Suprapubic skin (tissue), 4 donors: ENCODE measurements around the gene DRC7. TPM values are rescaled to one million over a fixed set of nuclear protein-coding genes. Genes with fewer than 3 reads are reported as not detected.

Experiments
- DNase-seq, 2 donors: peaks; one replicate each; pipeline ENCODE4 v3.0.0-alpha.2; 2019; ENCODE audit warnings: low spot score in 2 of 2
- H3K27ac ChIP-seq: fragments of 200-600 bp; sonication (generic); one replicate; pipeline ENCODE4 v1.5.1; 2019
- H3K27me3 ChIP-seq: fragments of 200-600 bp; sonication (generic); one replicate; pipeline ENCODE4 v1.5.1; 2019
- H3K36me3 ChIP-seq: fragments of 200-600 bp; sonication (generic); one replicate; pipeline ENCODE4 v1.5.1; 2019
- H3K4me1 ChIP-seq: fragments of 200-600 bp; sonication (generic); one replicate; pipeline ENCODE4 v1.5.1; 2019
- H3K4me3 ChIP-seq: fragments of 200-600 bp; sonication (generic); one replicate; pipeline ENCODE4 v1.5.1; 2019; ENCODE audit warnings: mild to moderate bottlenecking
- H3K9me3 ChIP-seq: fragments of 200-600 bp; sonication (generic); one replicate; pipeline ENCODE4 v1.5.1; 2019
- EP300 ChIP-seq: sonication (generic); formaldehyde crosslinking; IDR thresholded peaks from one replicate; pipeline ENCODE4 v1.6.1; 2017; ENCODE audit warnings: antibody characterized with exemption
- POLR2A ChIP-seq, 2 donors: fragments of 450-650 bp; IDR thresholded peaks; one replicate each; pipeline ENCODE4 v1.6.1; 2017; ENCODE audit warnings: antibody characterized with exemption in 2 of 2, mild to moderate bottlenecking in 2 of 2, moderate library complexity in 2 of 2
- POLR2AphosphoS5 ChIP-seq, 3 donors: sonication (generic); formaldehyde crosslinking; IDR thresholded peaks; one replicate each; pipeline ENCODE4 v1.6.1; 2017; ENCODE audit warnings: antibody characterized with exemption in 3 of 3
- WGBS: methylation state at CpG from one replicate; pipeline ENCODE4 v1.1.5; 2018; 5-methylcytosine and 5-hydroxymethylcytosine counted together
- total RNA-seq, 4 donors: library from RNA; depleted of rRNA; stranded (reverse); fragments of >200 nt; gene quantifications; one replicate each; pipeline ENCODE4 v1.1.0, GENCODE V29; 2016
- TF ChIP-seq, protein P1 (sequence below), 2 donors: fragments of 200-600 bp in 1 of 2; fragments of 450-650 bp in 1 of 2; sonication (generic) in 1 of 2; IDR thresholded peaks; one replicate each; pipeline ENCODE4 v1.5.1; 2016 to 2019; ENCODE audit warnings: antibody characterized with exemption in 2 of 2, mild to moderate bottlenecking in 1 of 2, moderate library complexity in 1 of 2

Gene DRC7
- total RNA-seq, 4 donors from 2014 or later, result not detected

DNA sequence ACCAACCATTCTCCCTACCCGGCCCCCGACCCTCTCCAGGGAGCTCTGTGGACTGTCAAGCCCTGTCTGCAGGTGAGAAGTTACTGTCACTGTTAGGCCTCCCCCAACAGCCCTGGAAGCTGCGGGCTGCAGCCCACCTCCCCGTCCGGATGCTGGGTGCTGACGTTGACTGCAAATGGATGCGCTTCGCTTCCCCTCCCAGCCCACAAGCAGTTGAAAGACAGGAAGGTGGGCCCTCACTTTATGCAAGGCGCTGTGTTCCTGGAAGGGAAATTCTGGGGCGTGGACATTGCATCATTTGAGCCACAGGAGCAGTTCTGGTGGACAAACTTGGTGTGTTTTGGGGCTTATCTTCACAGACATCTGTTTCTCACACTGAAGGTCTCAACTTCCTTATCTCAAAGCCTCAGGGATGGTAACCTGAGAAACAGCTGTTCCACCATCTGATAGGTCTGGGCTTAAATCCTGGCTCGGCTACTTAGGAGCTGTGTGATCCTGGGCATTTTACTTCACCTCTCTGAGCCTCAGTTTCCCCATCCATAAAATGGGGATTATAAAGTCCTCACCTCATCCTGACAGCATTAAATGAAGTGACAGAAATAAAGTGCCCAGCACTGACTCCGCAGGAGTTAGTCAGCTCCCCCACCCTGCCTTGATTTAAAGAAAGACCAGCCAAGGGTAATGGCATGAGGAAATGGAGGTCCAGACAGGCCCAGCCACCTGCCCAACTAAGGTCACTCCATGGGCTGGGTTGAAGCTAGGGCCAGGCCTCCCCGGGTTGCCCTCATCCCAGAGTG lies 4.6 kb upstream of the DRC7 start:
- WGBS, result 67% methylated on average over 13 of the region's 13 CpGs
- peak in 1 of 2 donors; percentile 20 for DNase-seq
- no peak overlapping the region for H3K27ac ChIP-seq

DNA sequence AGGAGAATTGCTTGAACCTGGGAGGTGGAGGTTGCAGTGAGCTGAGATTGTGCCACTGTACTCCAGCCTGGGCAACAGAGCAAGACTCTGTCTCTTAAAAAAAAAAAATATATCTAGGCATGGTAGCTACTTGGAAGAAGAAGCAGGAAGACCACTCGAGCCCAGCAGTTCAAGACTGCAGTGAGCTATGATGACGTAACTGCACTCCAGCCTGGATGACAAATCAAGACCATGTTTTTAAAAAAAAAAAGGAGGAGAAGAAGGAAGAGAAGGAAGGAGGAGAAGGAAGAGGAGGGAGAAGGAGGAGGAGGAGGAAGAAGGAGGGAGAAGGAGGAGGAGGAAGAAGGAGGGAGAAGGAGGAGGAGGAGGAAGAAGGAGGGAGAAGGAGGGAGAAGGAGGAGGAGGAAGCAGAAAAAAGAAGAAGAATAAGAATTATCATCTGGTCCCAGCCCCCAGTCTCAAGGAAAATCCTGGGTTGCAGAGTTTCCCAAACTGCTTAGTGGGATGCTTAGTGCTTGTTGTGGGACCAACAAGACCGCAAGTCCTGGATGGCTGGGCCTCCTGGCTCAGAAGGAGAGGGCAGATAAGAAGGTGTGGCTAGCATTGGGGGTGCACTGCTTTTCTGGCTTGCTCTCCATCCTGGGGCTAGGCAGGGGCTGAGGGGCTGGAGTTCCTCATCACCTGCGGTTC lies 3.7 kb upstream of the DRC7 start:
- H3K9me3 ChIP-seq, result no peaks in the 10 kb centered on the region
- peak in 1 of 2 donors; percentile 3 for DNase-seq
- no peak overlapping the region for H3K4me3 ChIP-seq
- H3K36me3 ChIP-seq, result no peaks in the 10 kb centered on the region
- no peaks in the 10 kb centered on the region for H3K27me3 ChIP-seq
- 54% methylated on average over 3 of the region's 4 CpGs for WGBS
- H3K4me1 ChIP-seq, result no peaks in the 10 kb centered on the region
- H3K27ac ChIP-seq, result no peak overlapping the region
- TF ChIP-seq POLR2AphosphoS5 (IDR thresholded peaks at IDR 0.05) (no peak), EP300 (no peak), POLR2A (IDR thresholded peaks at IDR 0.05) (no peak)
- TF ChIP-seq, protein P1, sequence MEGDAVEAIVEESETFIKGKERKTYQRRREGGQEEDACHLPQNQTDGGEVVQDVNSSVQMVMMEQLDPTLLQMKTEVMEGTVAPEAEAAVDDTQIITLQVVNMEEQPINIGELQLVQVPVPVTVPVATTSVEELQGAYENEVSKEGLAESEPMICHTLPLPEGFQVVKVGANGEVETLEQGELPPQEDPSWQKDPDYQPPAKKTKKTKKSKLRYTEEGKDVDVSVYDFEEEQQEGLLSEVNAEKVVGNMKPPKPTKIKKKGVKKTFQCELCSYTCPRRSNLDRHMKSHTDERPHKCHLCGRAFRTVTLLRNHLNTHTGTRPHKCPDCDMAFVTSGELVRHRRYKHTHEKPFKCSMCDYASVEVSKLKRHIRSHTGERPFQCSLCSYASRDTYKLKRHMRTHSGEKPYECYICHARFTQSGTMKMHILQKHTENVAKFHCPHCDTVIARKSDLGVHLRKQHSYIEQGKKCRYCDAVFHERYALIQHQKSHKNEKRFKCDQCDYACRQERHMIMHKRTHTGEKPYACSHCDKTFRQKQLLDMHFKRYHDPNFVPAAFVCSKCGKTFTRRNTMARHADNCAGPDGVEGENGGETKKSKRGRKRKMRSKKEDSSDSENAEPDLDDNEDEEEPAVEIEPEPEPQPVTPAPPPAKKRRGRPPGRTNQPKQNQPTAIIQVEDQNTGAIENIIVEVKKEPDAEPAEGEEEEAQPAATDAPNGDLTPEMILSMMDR (IDR thresholded peaks at IDR 0.05), result no peak

More for the DNA sequence above, 4.6 kb upstream of the DRC7 start:
- no peaks in the 10 kb centered on the region for H3K27me3 ChIP-seq
- H3K9me3 ChIP-seq, result no peaks in the 10 kb centered on the region
- no peak for TF ChIP-seq POLR2AphosphoS5 (IDR thresholded peaks at IDR 0.05)
- no peak for TF ChIP-seq EP300
- no peak for TF ChIP-seq POLR2A (IDR thresholded peaks at IDR 0.05)
- TF ChIP-seq, protein P1 (IDR thresholded peaks at IDR 0.05), result no peak
- H3K4me3 ChIP-seq, result no peak overlapping the region
- H3K36me3 ChIP-seq, result no peaks in the 10 kb centered on the region
- H3K4me1 ChIP-seq, result no peaks in the 10 kb centered on the region

DNA sequence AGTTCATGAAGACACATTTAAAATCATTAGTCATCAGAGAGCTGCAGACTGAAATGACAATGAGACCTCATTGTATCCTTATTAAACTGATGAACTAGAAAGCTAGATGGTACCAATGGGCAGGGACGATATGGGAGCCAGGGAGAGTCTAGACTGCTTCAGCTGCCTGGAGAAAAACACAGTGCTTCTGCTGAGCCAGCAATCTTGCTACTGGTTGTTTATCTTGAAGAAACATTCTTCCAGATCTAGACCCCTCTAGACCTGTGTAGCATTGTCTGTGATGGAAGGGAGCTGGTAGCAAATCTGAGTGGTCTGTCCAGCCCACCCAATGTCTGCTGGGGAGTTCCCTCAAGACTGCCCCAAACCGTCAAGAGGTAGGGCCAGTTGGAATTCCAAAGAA lies 2.0 kb upstream of the DRC7 start:
- H3K4me3 ChIP-seq, result no peak overlapping the region
- no peaks in the 10 kb centered on the region for H3K27me3 ChIP-seq
- no peak for DNase-seq
- no peaks in the 10 kb centered on the region for H3K4me1 ChIP-seq
- WGBS, result 66% methylated on average over 2 of the region's 2 CpGs
- no peaks in the 10 kb centered on the region for H3K9me3 ChIP-seq
- no peaks in the 10 kb centered on the region for H3K36me3 ChIP-seq
- TF ChIP-seq POLR2AphosphoS5 (IDR thresholded peaks at IDR 0.05) (no peak), POLR2A (IDR thresholded peaks at IDR 0.05) (no peak), EP300 (no peak)
- TF ChIP-seq, protein P1 (IDR thresholded peaks at IDR 0.05), result no peak
- no peak overlapping the region for H3K27ac ChIP-seq

DNA sequence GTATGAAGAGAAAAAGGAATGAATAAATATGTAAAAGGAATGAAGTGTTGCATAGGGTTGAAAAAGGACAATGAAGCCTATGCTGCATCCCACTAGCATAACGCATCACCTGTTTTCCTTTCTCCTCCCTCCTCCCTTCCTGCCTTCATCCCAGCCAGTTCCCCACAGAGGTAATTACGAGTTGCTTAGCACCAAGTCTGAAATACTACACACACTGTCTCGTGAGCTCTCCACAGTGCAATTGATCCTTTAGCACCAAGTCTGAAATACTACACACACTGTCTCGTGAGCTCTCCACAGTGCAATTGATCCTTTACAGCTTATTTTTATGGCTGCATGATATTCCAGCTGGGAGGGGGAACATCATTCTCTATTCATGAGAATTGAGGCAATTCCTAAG lies 1.1 kb upstream of the DRC7 start:
- 64% methylated on average over 4 of the region's 4 CpGs for WGBS
- no peak for TF ChIP-seq POLR2AphosphoS5 (IDR thresholded peaks at IDR 0.05)
- no peaks in the 10 kb centered on the region for H3K4me1 ChIP-seq

DNA sequence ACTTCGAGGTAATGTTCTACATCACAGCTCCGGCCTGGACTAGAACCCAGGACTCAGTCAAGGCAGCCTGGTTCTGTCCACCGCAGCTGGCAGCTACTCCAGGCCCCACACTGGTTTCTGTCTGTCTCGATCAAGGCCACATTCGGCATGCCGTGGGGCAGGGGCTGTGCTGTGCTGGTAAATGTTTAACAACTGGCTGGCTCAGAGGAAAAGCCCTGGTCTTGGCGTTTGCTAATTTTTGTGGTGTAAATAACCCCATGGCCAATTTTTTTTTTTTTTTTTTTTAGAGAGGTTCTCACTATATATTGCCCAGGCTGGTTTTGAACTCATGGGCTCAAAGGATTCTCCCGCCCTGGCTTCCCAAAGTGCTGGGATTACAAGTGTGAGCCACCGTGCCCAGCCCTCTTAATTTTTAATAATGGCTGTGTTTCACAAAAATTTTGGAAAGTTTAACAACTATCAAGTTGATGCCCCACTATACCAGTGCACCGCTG lies 328 bp upstream of the DRC7 start:
- peak in 1 of 2 donors; percentile 57 for DNase-seq
- H3K9me3 ChIP-seq, result no peaks in the 10 kb centered on the region
- no peaks in the 10 kb centered on the region for H3K36me3 ChIP-seq
- WGBS, result 66% methylated on average over 10 of the region's 10 CpGs
- H3K4me1 ChIP-seq, result no peaks in the 10 kb centered on the region
- H3K27me3 ChIP-seq, result no peaks in the 10 kb centered on the region
- TF ChIP-seq EP300, result no peak
- H3K27ac ChIP-seq, result no peak overlapping the region
- H3K4me3 ChIP-seq, result no peak overlapping the region

More for the DNA sequence above, 1.1 kb upstream of the DRC7 start:
- Histone ChIP-seq H3K27me3 (no peaks in the 10 kb centered on the region), H3K9me3 (no peaks in the 10 kb centered on the region), H3K4me3 (no peak overlapping the region), H3K27ac (no peak overlapping the region), H3K36me3 (no peaks in the 10 kb centered on the region)
- DNase-seq, result no peak

DNA sequence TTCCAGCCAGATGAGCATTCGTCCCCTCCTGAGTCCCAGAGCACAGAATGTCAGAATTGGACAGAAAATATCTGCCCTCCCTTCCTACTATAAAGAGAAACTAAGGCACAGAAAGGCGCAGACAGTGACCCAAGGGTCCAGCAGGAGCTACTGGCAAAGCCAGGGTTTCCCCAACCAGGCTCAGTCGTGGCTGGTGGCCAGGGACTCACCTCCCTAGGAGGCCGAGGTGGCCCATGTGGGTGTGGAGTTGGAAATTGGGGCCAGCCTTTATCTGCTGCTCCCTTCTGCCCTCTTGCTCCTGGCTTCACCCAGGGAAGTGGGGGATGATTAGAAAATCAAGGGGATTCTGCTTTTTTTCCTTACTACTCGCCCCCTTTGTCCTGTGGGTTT lies 1.1 kb downstream of the DRC7 start:
- WGBS, result 75% methylated on average over 4 of the region's 5 CpGs
- TF ChIP-seq EP300, result no peak
- no peak for TF ChIP-seq POLR2AphosphoS5 (IDR thresholded peaks at IDR 0.05)
- TF ChIP-seq, protein P1 (IDR thresholded peaks at IDR 0.05), result no peak
- no peak for TF ChIP-seq POLR2A (IDR thresholded peaks at IDR 0.05)
- Histone ChIP-seq H3K9me3 (no peaks in the 10 kb centered on the region), H3K36me3 (no peaks in the 10 kb centered on the region), H3K27me3 (no peaks in the 10 kb centered on the region), H3K27ac (no peak overlapping the region), H3K4me3 (no peak overlapping the region), H3K4me1 (no peaks in the 10 kb centered on the region)
- peak in 1 of 2 donors; percentile 46 for DNase-seq
